ENCODE results near the gene CCDC187. TPM values are rescaled to one million over a fixed set of nuclear protein-coding genes. Genes with fewer than 3 reads are reported as not detected.

Gene CCDC187
- total and polyA plus RNA-seq, 2 of the 13 experiments (the other 11 are each of a cell fraction or from before 2014, with no cell fraction given) = 0.03 to 0.13 TPM

- Histone ChIP-seq H3K9me3 (ENCODE audit: low read length) (no peaks in the 10 kb centered on the region), H3K27ac (ENCODE audit: extremely low read length, insufficient read depth, low read length) (no peak overlapping the region), H3K27me3 (ENCODE audit: control insufficient read depth in 1 of 2, insufficient read depth in 2 of 2, low read length in 2 of 2) (peaks cover 10 to 47% of the 10 kb centered on the region in 2 experiments), H3K36me3 (replicated peaks in 1 of 2; ENCODE audit: control insufficient read depth in 1 of 2, insufficient read depth in 2 of 2, low read length in 2 of 2) (no peaks in the 10 kb centered on the region), H4K20me1 (ENCODE audit: insufficient read depth, low read length) (no peaks in the 10 kb centered on the region), H3K9ac (ENCODE audit: insufficient read depth, low read depth, low read length) (peak overlapping the region; percentile 20; the same call in 1 of the 2 replicates), H3K79me2 (ENCODE audit: insufficient read depth, low read length) (no peaks in the 10 kb centered on the region), H3K4me3 (replicated peaks in 1 of 3; ENCODE audit: insufficient read depth in 1 of 3, low read depth in 2 of 3, low read length in 3 of 3) (peak overlapping the region in 1 of 3 experiments; percentile 42; a peak in 1 of 6 replicates), H3K4me1 (ENCODE audit: insufficient read depth, low read length) (peaks cover 45% of the 10 kb centered on the region), H3K4me2 (ENCODE audit: low read depth, low read length) (peak overlapping the region; percentile 97), H2AFZ (ENCODE audit: low read length) (no peak overlapping the region)
- ATAC-seq (no peak), FAIRE-seq (no peak), DNase-seq (ENCODE audit: low spot score) (peak; percentile 37)
- WGBS (ENCODE audit: low lambda C conversion rate) = 6% methylated on average over 16 of the region's 37 CpGs
- BruUV-seq (replicated peaks) = no TSS peak
- ChIA-PET POLR2A (no interaction called here), CTCF (ENCODE audit: low intra/inter-chr PET ratio, low total read pairs) (no interaction called here)
- in situ Hi-C loops (cut with HindIII; ENCODE audit: extremely low pct_ligation_motif_present, low pct_unique_long_range_greater_than_20kb) = no loop called here
- intact Hi-C loops (cut with micrococcal nuclease; ENCODE audit: unreplicated experiment) = no loop called here
- TF ChIP-seq ZFP1 (CRISPR knock-in tag; IDR thresholded peaks at IDR 0.05) (no peak), DRAP1 (CRISPR knock-in tag; IDR thresholded peaks at IDR 0.05) (no peak), PAXIP1 (CRISPR knock-in tag; conservative IDR thresholded peaks at IDR 0.05) (peak; percentile 42), ZNF562 (CRISPR knock-in tag; IDR thresholded peaks at IDR 0.05; ENCODE audit: borderline replicate concordance) (no peak), DR1 (CRISPR knock-in tag; IDR thresholded peaks at IDR 0.05) (no peak), PAX8 (CRISPR knock-in tag; IDR thresholded peaks at IDR 0.05; ENCODE audit: borderline replicate concordance) (no peak), ZNF766 (CRISPR knock-in tag; IDR thresholded peaks at IDR 0.05; ENCODE audit: borderline replicate concordance) (no peak), NR2F2 (IDR thresholded peaks at IDR 0.05; ENCODE audit: borderline replicate concordance, low read depth) (0 out of 2 replicates have a peak, but pooled peaks have one; percentile 41), PAF1 (CRISPR knock-in tag; IDR thresholded peaks at IDR 0.05) (no peak), RORA (CRISPR knock-in tag; IDR thresholded peaks at IDR 0.05) (no peak), TBL1XR1 (IDR thresholded peaks at IDR 0.05; ENCODE audit: borderline replicate concordance, low read length, partially characterized antibody) (no peak), HES4 (CRISPR knock-in tag; IDR thresholded peaks at IDR 0.05; ENCODE audit: borderline replicate concordance) (no peak), DPF2 (CRISPR knock-in tag; IDR thresholded peaks at IDR 0.05; ENCODE audit: borderline replicate concordance, low read depth) (no peak), REXO4 (CRISPR knock-in tag; IDR thresholded peaks at IDR 0.05; ENCODE audit: borderline replicate concordance) (no peak), ZNF256 (CRISPR knock-in tag; conservative IDR thresholded peaks at IDR 0.05) (no peak), MXD4 (CRISPR knock-in tag; IDR thresholded peaks at IDR 0.05) (no peak), HDAC2 (CRISPR knock-in tag; IDR thresholded peaks at IDR 0.05) (no peak), RXRB (CRISPR knock-in tag; IDR thresholded peaks at IDR 0.05; ENCODE audit: borderline replicate concordance) (peak; percentile 88), ZNF777 (CRISPR knock-in tag; IDR thresholded peaks at IDR 0.05) (no peak)
Observed at GRCh38 chr9:136295542-136296433, 8.1 kb downstream of the CCDC187 start.
